H1 (cell line): ENCODE results near the gene KRT7. TPM values are rescaled to one million over a fixed set of nuclear protein-coding genes. Genes with fewer than 3 reads are reported as not detected.
A peak's percentile ranks its signal among the peaks of the same experiment; 100 is the strongest.

ENCODE experiments used
- CTCF ChIA-PET: fragments of 300-600 bp; sonication (Branson Sonifier 250); formaldehyde crosslinking; loops from one replicate; lab custom pipeline; 2021; ENCODE audit not compliant: partially characterized antibody; lab: Charles Lee
- POLR2A ChIA-PET: fragments of 300-600 bp; sonication (Branson Sonifier 250); formaldehyde crosslinking; loops from one replicate; lab custom pipeline; 2021; ENCODE audit warnings: inconsistent platforms; ENCODE audit not compliant: partially characterized antibody; lab: Charles Lee
- DNase-seq, 2 experiments: peaks; one replicate each; pipeline versions ENCODE4 v3.0.0 to v3.0.0-alpha.2; 2010 to 2022; ENCODE audit warnings: low spot score in 2 of 2, low read depth in 1 of 2, mixed read lengths in 1 of 2
- FAIRE-seq: peaks from 2 replicates; lab custom pipeline; 2011; peaks lifted over from hg19 to GRCh38; lab: Jason Lieb, UNC
- H2AFZ ChIP-seq: 2 replicates; pipeline ENCODE4 v1.8.1; 2012; ENCODE audit warnings: low read length, inconsistent platforms
- H2AK5ac ChIP-seq: 2 replicates; pipeline ENCODE4 v1.6.1; 2013; ENCODE audit warnings: low read depth, low read length
- H2BK120ac ChIP-seq: replicated peaks from 2 replicates; pipeline ENCODE3; 2013; ENCODE audit warnings: low read depth, low read length, inconsistent platforms
- H2BK12ac ChIP-seq: 2 replicates; pipeline ENCODE4 v1.6.1; 2013; ENCODE audit warnings: low read depth, low read length
- H2BK15ac ChIP-seq: 2 replicates; pipeline ENCODE4 v1.6.1; 2013; ENCODE audit warnings: low read length
- H2BK20ac ChIP-seq: 2 replicates; pipeline ENCODE4 v1.6.1; 2013; ENCODE audit warnings: low read length
- H2BK5ac ChIP-seq: 2 replicates; pipeline ENCODE4 v1.6.1; 2013; ENCODE audit warnings: low read depth, low read length
- H3K14ac ChIP-seq: 2 replicates; pipeline ENCODE4 v1.6.1; 2013; ENCODE audit warnings: inconsistent platforms; ENCODE audit not compliant: insufficient read length
- H3K18ac ChIP-seq: 2 replicates; pipeline ENCODE4 v1.6.1; 2013; ENCODE audit warnings: low read length; ENCODE audit errors: extremely low read depth
- H3K23ac ChIP-seq: 2 replicates; pipeline ENCODE4 v1.6.1; 2013; ENCODE audit warnings: inconsistent platforms; ENCODE audit not compliant: insufficient read length
- H3K23me2 ChIP-seq: 2 replicates; pipeline ENCODE4 v1.6.1; 2013; ENCODE audit warnings: low read depth, low read length
- H3K27ac ChIP-seq: 2 replicates; pipeline ENCODE4 v1.6.1; 2011; ENCODE audit warnings: low read depth, low read length, inconsistent platforms
- H3K27me3 ChIP-seq, 4 experiments: replicated peaks in 1 of 4; 1 replicate in 1 of 4; 2 replicates in 3 of 4; pipeline versions ENCODE4 v1.6.1 to v1.8.1; 2011 to 2013; ENCODE audit warnings: low read length in 3 of 4, mild to moderate bottlenecking in 3 of 4, inconsistent platforms in 2 of 4, mixed read lengths in 2 of 4, moderate library complexity in 1 of 4; ENCODE audit not compliant: control insufficient read depth in 3 of 4, insufficient read depth in 3 of 4; ENCODE audit errors: extremely low read depth in 1 of 4
- H3K36me3 ChIP-seq, 4 experiments: 2 replicates each; pipeline versions ENCODE4 v1.6.1 to v1.8.1; 2011 to 2013; ENCODE audit warnings: mild to moderate bottlenecking in 4 of 4, low read length in 3 of 4, moderate library complexity in 2 of 4, control low read depth in 1 of 4, inconsistent platforms in 1 of 4; ENCODE audit not compliant: insufficient read depth in 4 of 4, control insufficient read depth in 2 of 4
- H3K4ac ChIP-seq: replicated peaks from 2 replicates; pipeline ENCODE3; 2013; ENCODE audit warnings: low read length, low read depth, mixed read lengths, inconsistent platforms; ENCODE audit not compliant: insufficient read length
- H3K4me1 ChIP-seq, 4 experiments: replicated peaks in 1 of 4; 1 replicate in 1 of 4; 2 replicates in 3 of 4; pipeline versions ENCODE4 v1.6.1 to v1.8.1; 2011 to 2013; ENCODE audit warnings: low read length in 3 of 4, inconsistent platforms in 2 of 4, mixed read lengths in 1 of 4; ENCODE audit not compliant: insufficient read depth in 4 of 4, control insufficient read depth in 3 of 4
- H3K4me2 ChIP-seq, 2 experiments: 2 replicates each; pipeline versions ENCODE4 v1.6.1 to v1.8.1; 2011 to 2013; ENCODE audit warnings: low read depth in 2 of 2, low read length in 2 of 2, control low read depth in 1 of 2, inconsistent platforms in 1 of 2, mild to moderate bottlenecking in 1 of 2; ENCODE audit not compliant: insufficient read depth in 1 of 2
- H3K4me3 ChIP-seq, 4 experiments: fragments of 200-600, 300-600 bp in 1 of 4; sonication (generic), shearing (Covaris generic), sonication (Bioruptor Twin) in 1 of 4; 2 replicates each; pipeline versions ENCODE4 v1.5.1 to v1.8.1; 2011 to 2016; ENCODE audit warnings: low read length in 4 of 4, low read depth in 3 of 4, control low read depth in 2 of 4, inconsistent platforms in 2 of 4, mild to moderate bottlenecking in 2 of 4, mixed read lengths in 1 of 4, moderate library complexity in 1 of 4; ENCODE audit not compliant: insufficient read depth in 2 of 4; ENCODE audit errors: extremely low read depth in 1 of 4
- H3K56ac ChIP-seq: replicated peaks from 2 replicates; pipeline ENCODE3; 2013; ENCODE audit warnings: low read depth, mild to moderate bottlenecking, mixed read lengths, low read length, inconsistent platforms; ENCODE audit not compliant: insufficient read length
- H3K79me1 ChIP-seq: 2 replicates; pipeline ENCODE4 v1.6.1; 2013; ENCODE audit warnings: low read depth, low read length, control low read depth
- H3K79me2 ChIP-seq, 2 experiments: 2 replicates each; pipeline versions ENCODE4 v1.6.1 to v1.8.1; 2012 to 2013; ENCODE audit warnings: low read length in 2 of 2, mild to moderate bottlenecking in 2 of 2, inconsistent platforms in 1 of 2; ENCODE audit not compliant: insufficient read depth in 2 of 2, control insufficient read depth in 1 of 2
- H3K9ac ChIP-seq, 4 experiments: replicated peaks in 1 of 4; 1 replicate in 1 of 4; 2 replicates in 3 of 4; pipeline versions ENCODE4 v1.6.1 to v1.8.1; 2011 to 2013; ENCODE audit warnings: low read depth in 3 of 4, low read length in 3 of 4, control low read depth in 2 of 4, mild to moderate bottlenecking in 2 of 4, moderate library complexity in 2 of 4, inconsistent platforms in 1 of 4; ENCODE audit errors: extremely low read depth in 1 of 4
- H3K9me3 ChIP-seq, 2 experiments: 2 replicates each; pipeline versions ENCODE4 v1.6.1 to v1.8.1; 2012 to 2013; ENCODE audit warnings: mild to moderate bottlenecking in 2 of 2, moderate library complexity in 2 of 2, control low read depth in 1 of 2, inconsistent platforms in 1 of 2, low read depth in 1 of 2, low read length in 1 of 2, mixed read lengths in 1 of 2; ENCODE audit not compliant: insufficient read depth in 2 of 2
- H4K20me1 ChIP-seq, 2 experiments: replicated peaks in 1 of 2; 2 replicates each; pipeline versions ENCODE3 to v1.8.1; 2011 to 2013; ENCODE audit warnings: inconsistent platforms in 2 of 2, low read length in 2 of 2, mild to moderate bottlenecking in 1 of 2; ENCODE audit not compliant: insufficient read depth in 2 of 2, control insufficient read depth in 1 of 2
- H4K5ac ChIP-seq: 2 replicates; pipeline ENCODE4 v1.6.1; 2013; ENCODE audit warnings: low read length, low read depth, mixed read lengths, inconsistent platforms; ENCODE audit not compliant: insufficient read length
- H4K8ac ChIP-seq: 2 replicates; pipeline ENCODE4 v1.8.0; 2013; ENCODE audit warnings: mild to moderate bottlenecking, moderate library complexity, low read length, inconsistent platforms; ENCODE audit not compliant: insufficient read depth; ENCODE audit errors: extremely low read depth
- H4K91ac ChIP-seq: replicated peaks from 2 replicates; pipeline ENCODE3; 2013; ENCODE audit warnings: low read length, mixed read lengths, inconsistent platforms; ENCODE audit not compliant: insufficient read length
- BACH1 ChIP-seq: IDR thresholded peaks from 2 replicates; pipeline ENCODE4 v1.6.1; 2012; ENCODE audit warnings: low read length, improper control_type of control experiment
- CBX5 ChIP-seq: fragments of 300-800, 300-1000 bp; sonication (generic); IDR thresholded peaks from 2 replicates; pipeline ENCODE4 v1.7.1; 2016; ENCODE audit warnings: antibody characterized with exemption, low read length, low read depth
- CEBPB ChIP-seq: IDR thresholded peaks from 2 replicates; pipeline ENCODE4 v1.6.1; 2012; ENCODE audit warnings: low read depth, low read length
- POLR2AphosphoS5 ChIP-seq: IDR thresholded peaks from 2 replicates; pipeline ENCODE4 v1.6.1; 2011; ENCODE audit warnings: low read depth, low read length
- WGBS, 2 experiments: shearing (Covaris generic) in 1 of 2; methylation state at CpG; one replicate each; pipeline versions ENCODE4 v1.1.6 to v1.1.7; 2013 to 2015; ENCODE audit warnings: low lambda C conversion rate in 2 of 2, mixed read lengths in 2 of 2, inconsistent platforms in 1 of 2, low coverage in 1 of 2, missing lambda C conversion rate in 1 of 2; ENCODE audit not compliant: insufficient replicate concordance in 2 of 2, insufficient coverage in 1 of 2, insufficient read length in 1 of 2; ENCODE audit errors: extremely low coverage in 1 of 2, missing lambda C conversion rate in 1 of 2; 5-methylcytosine and 5-hydroxymethylcytosine counted together
- polyA plus RNA-seq, 7 experiments: library from polyadenylated mRNA; depleted of rRNA in 3 of 7; stranded (reverse) in 5 of 7; unstranded in 2 of 7; fragments of >200 nt in 5 of 7; fragments of 200-250 nt in 2 of 7; gene quantifications; 1 replicate in 5 of 7; 2 replicates in 1 of 7; 4 replicates in 1 of 7; pipeline versions ENCODE4 v1.2.1 to v1.2.3, GENCODE V29; 2011 to 2013; ENCODE audit warnings: missing spikeins in 2 of 7, mixed read lengths in 2 of 7
- total RNA-seq: library from RNA; stranded (reverse); fragmentation: NEBNext Ultra II Directional; extraction: Animal tissue kit (Norgen Biotek cat#: 25700); gene quantifications from 2 replicates; pipeline ENCODE4 v1.2.1, GENCODE V29; 2021

The KRT7 gene
- total and polyA plus RNA-seq, 2 of the 8 experiments (the other 6 are each of a cell fraction or from before 2014, with no cell fraction given): 13.2 to 19.0 TPM

DNA sequence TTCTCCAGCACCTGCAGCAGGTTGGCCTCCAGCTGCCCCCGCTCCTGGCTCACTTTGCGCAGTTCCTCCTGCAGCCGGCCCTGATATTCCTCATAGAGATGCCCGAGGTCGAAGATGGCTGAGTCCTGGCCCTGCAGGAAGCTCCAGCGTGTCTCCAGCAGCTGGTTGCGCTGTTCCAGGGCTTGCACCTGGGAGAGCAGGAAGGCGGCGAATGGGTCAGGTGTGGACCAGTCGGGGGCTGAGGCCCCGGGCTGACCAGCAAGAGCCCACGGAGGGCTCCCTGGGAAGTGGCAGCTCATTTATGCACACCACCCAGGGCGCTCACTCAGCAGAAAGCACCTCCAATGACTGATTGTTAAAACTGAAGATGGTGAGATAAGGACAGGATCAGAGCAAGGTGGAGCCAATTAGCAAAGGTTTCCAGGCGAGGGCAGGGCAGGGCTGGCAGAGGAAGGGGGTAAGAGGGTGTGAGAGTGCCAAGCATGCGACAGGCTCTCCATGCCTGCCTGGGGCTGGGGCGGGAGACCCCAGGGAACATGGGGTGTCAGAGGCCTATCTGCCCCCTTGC, 47.6 kb upstream of the KRT7 start:
- DNase-seq: no peak
- H3K9ac ChIP-seq: no peak overlapping the region

More for the DNA sequence above, 47.6 kb upstream of the KRT7 start:
- Histone ChIP-seq H2BK5ac (no peak overlapping the region), H4K91ac (peak overlapping the region; percentile 15), H4K8ac (no peak overlapping the region), H2BK15ac (0 out of 2 replicates have a peak overlapping the region, but pooled peaks have one; percentile 81), H3K79me2 (no peaks in the 10 kb centered on the region), H3K27ac (no peak overlapping the region), H2BK120ac (no peak overlapping the region), H3K27me3 (no peaks in the 10 kb centered on the region; a peak in 1 of 7 replicates), H3K18ac (no peak overlapping the region), H3K23ac (no peak overlapping the region), H3K4me3 (no peak overlapping the region), H3K14ac (no peak overlapping the region), H2BK12ac (no peak overlapping the region), H3K56ac (no peak overlapping the region), H3K79me1 (no peaks in the 10 kb centered on the region), H3K9me3 (no peaks in the 10 kb centered on the region), H3K36me3 (no peaks in the 10 kb centered on the region), H3K23me2 (no peaks in the 10 kb centered on the region), H3K4me2 (no peak overlapping the region), H2BK20ac (no peak overlapping the region), H4K5ac (no peak overlapping the region), H4K20me1 (no peaks in the 10 kb centered on the region), H3K4me1 (peaks cover 3 to 29% (median 22%) of the 10 kb centered on the region in 4 experiments), H2AK5ac (peak overlapping the region; percentile 44; the same call in 1 of the 2 replicates), H2AFZ (no peak overlapping the region), H3K4ac (no peak overlapping the region)
- TF ChIP-seq CEBPB (no peak), POLR2AphosphoS5 (no peak), BACH1 (no peak), CBX5 (no peak)
- ChIA-PET CTCF (interaction anchor here (0.5 to 16.8 kb wide), 16 partner anchors 10 to 136 kb away, joined by 3 to 108 read pairs (median 4); partner anchors contain the start of gene KRT83), POLR2A (interaction anchor here (0.6 to 1.4 kb wide), 3 partner anchors 9 to 1821 kb away, joined by 3 read pairs; no protein-coding TSS in a partner anchor)
- FAIRE-seq: no peak
- WGBS, 2 experiments: 80% methylated on average over 16 of the region's 16 CpGs; no CpG with 5 or more reads in 1 of the 2 experiments
